Coronary artery (tissue), 2 donors: ENCODE results near the gene SEC16A.

Experiments
- DNase-seq: peaks from one replicate; pipeline ENCODE4 v3.0.0-alpha.2; 2017; ENCODE audit warnings: low spot score
- H3K27ac ChIP-seq, 2 donors: fragments of 200-600 bp; sonication (generic); one replicate each; pipeline ENCODE4 v1.5.1; 2016 to 2019
- H3K4me3 ChIP-seq: fragments of 200-600 bp; sonication (generic); 2 replicates; pipeline ENCODE4 v1.5.1; 2016; ENCODE audit warnings: mild to moderate bottlenecking, moderate library complexity
- CTCF ChIP-seq: fragments of 200-600 bp; sonication (generic); IDR thresholded peaks from one replicate; pipeline ENCODE4 v1.5.1; 2019; ENCODE audit warnings: antibody characterized with exemption

SEC16A gene

GRCh38 chr9:136453326-136453725 lies 29.5 kb downstream of the SEC16A start:
- TF ChIP-seq CTCF = no peak
- H3K4me3 ChIP-seq = no peak overlapping the region
- no peak overlapping the region for H3K27ac ChIP-seq
- DNase-seq = no peak

- TF ChIP-seq CTCF = no peak
- H3K4me3 ChIP-seq = no peak overlapping the region
- no peak for DNase-seq
- no peak overlapping the region for H3K27ac ChIP-seq
Observed at GRCh38 chr9:136451221-136451877, 31.5 kb downstream of the SEC16A start.

- no peak for DNase-seq
- H3K4me3 ChIP-seq = no peak overlapping the region
- H3K27ac ChIP-seq = no peak overlapping the region
- TF ChIP-seq CTCF = no peak
Observed at GRCh38 chr9:136448655-136449054, 34.2 kb downstream of the SEC16A start.

- no peak overlapping the region for H3K27ac ChIP-seq
- no peak for TF ChIP-seq CTCF
- DNase-seq = no peak
Observed at GRCh38 chr9:136447173-136447778, 35.6 kb downstream of the SEC16A start.

GRCh38 chr9:136445799-136446198 lies 37.0 kb downstream of the SEC16A start:
- TF ChIP-seq CTCF = no peak
- Histone ChIP-seq H3K27ac (no peak overlapping the region), H3K4me3 (no peak overlapping the region)
- DNase-seq = no peak

More at GRCh38 chr9:136447173-136447778, 35.6 kb downstream of the SEC16A start:
- H3K4me3 ChIP-seq = no peak overlapping the region

- H3K27ac ChIP-seq = no peak overlapping the region
- no peak overlapping the region for H3K4me3 ChIP-seq
- DNase-seq = no peak
- no peak for TF ChIP-seq CTCF
Observed at GRCh38 chr9:136444102-136444501, 38.7 kb downstream of the SEC16A start.

- Histone ChIP-seq H3K27ac (no peak overlapping the region), H3K4me3 (no peak overlapping the region)
- DNase-seq = no peak
- TF ChIP-seq CTCF = no peak
Observed at GRCh38 chr9:136443687-136444086, 39.2 kb downstream of the SEC16A start.
